MG63 (cell line): ENCODE results near the gene BZW1. TPM values are rescaled to one million over a fixed set of nuclear protein-coding genes. Genes with fewer than 3 reads are reported as not detected.

ENCODE experiments used
- DNase-seq: peaks from one replicate; pipeline ENCODE4 v3.0.0-alpha.2; 2020
- H3K27me3 ChIP-seq: fragments of 250-450 bp; sonication (Bioruptor Pico); 2 replicates; pipeline ENCODE4 v1.5.1; 2020; ENCODE audit warnings: mild to moderate bottlenecking, moderate library complexity
- H3K36me3 ChIP-seq: fragments of 250-450 bp; sonication (Bioruptor Pico); 2 replicates; pipeline ENCODE4 v1.5.1; 2020; ENCODE audit warnings: mild to moderate bottlenecking, moderate library complexity
- H3K4me3 ChIP-seq: fragments of 250-450 bp; sonication (Bioruptor Pico); 2 replicates; pipeline ENCODE4 v1.5.1; 2020; ENCODE audit warnings: mild to moderate bottlenecking, moderate library complexity
- H3K9me3 ChIP-seq: fragments of 250-450 bp; sonication (Bioruptor Pico); 2 replicates; pipeline ENCODE4 v1.5.1; 2020; ENCODE audit warnings: mild to moderate bottlenecking, moderate library complexity
- total RNA-seq: library from RNA; depleted of rRNA; stranded (reverse); fragments of >200 nt; shearing (Covaris generic); gene quantifications from 2 replicates; pipeline ENCODE4 v1.2.3, GENCODE V29; 2014; ENCODE audit warnings: low replicate concordance; rRNA removed

The BZW1 gene
- total RNA-seq, 1 experiment from 2014 or later: 464 TPM

GRCh38 chr2:200850512-200851256 is 39.0 kb downstream of the BZW1 start:
- Histone ChIP-seq H3K4me3 (no peak overlapping the region), H3K27me3 (no peaks in the 10 kb centered on the region), H3K9me3 (no peaks in the 10 kb centered on the region), H3K36me3 (peaks cover 45% of the 10 kb centered on the region)
- no peak for DNase-seq

- Histone ChIP-seq H3K4me3 (no peak overlapping the region), H3K27me3 (no peaks in the 10 kb centered on the region), H3K9me3 (no peaks in the 10 kb centered on the region), H3K36me3 (peaks cover 54% of the 10 kb centered on the region)
- DNase-seq: no peak
These were observed 39.9 kb downstream of the BZW1 start for GRCh38 chr2:200851398-200852248.

GRCh38 chr2:200852605-200853004 is 40.9 kb downstream of the BZW1 start:
- H3K27me3 ChIP-seq: no peaks in the 10 kb centered on the region
- DNase-seq: no peak
- no peak overlapping the region for H3K4me3 ChIP-seq
- peaks cover 64% of the 10 kb centered on the region for H3K36me3 ChIP-seq
- no peaks in the 10 kb centered on the region for H3K9me3 ChIP-seq

GRCh38 chr2:200856806-200857205 is 45.1 kb downstream of the BZW1 start:
- Histone ChIP-seq H3K4me3 (no peak overlapping the region), H3K36me3 (peaks cover 97% of the 10 kb centered on the region), H3K27me3 (no peaks in the 10 kb centered on the region), H3K9me3 (no peaks in the 10 kb centered on the region)
- DNase-seq: no peak

GRCh38 chr2:200860092-200860795 is 48.5 kb downstream of the BZW1 start:
- DNase-seq: no peak
- Histone ChIP-seq H3K4me3 (no peak overlapping the region; the same call in 1 of the 2 replicates), H3K9me3 (no peaks in the 10 kb centered on the region), H3K27me3 (no peaks in the 10 kb centered on the region), H3K36me3 (peaks cover 85% of the 10 kb centered on the region)

GRCh38 chr2:200861617-200862155 is 50.0 kb downstream of the BZW1 start:
- Histone ChIP-seq H3K9me3 (no peaks in the 10 kb centered on the region), H3K36me3 (peaks cover 71% of the 10 kb centered on the region), H3K4me3 (peak overlapping the region; percentile 100), H3K27me3 (no peaks in the 10 kb centered on the region)
- DNase-seq: no peak

GRCh38 chr2:200862532-200863000 is 50.9 kb downstream of the BZW1 start:
- peak; percentile 40 for DNase-seq
- H3K27me3 ChIP-seq: no peaks in the 10 kb centered on the region
- peak overlapping the region; percentile 100 for H3K4me3 ChIP-seq
- no peaks in the 10 kb centered on the region for H3K9me3 ChIP-seq
- H3K36me3 ChIP-seq: peaks cover 62% of the 10 kb centered on the region

GRCh38 chr2:200863782-200864175 is 52.1 kb downstream of the BZW1 start:
- Histone ChIP-seq H3K36me3 (peaks cover 50% of the 10 kb centered on the region), H3K9me3 (no peaks in the 10 kb centered on the region), H3K27me3 (no peaks in the 10 kb centered on the region), H3K4me3 (peak overlapping the region; percentile 100)
- DNase-seq: no peak

GRCh38 chr2:200864176-200865034 is 52.7 kb downstream of the BZW1 start, which contains the start of gene CLK1:
TSS of gene CLK1 (minus strand) at chr2:200864658. CDS start at chr2:200861862, 2,796 bp downstream.
- peaks cover 44% of the 10 kb centered on the region for H3K36me3 ChIP-seq
- H3K9me3 ChIP-seq: no peaks in the 10 kb centered on the region
- H3K4me3 ChIP-seq: peak within 1 kb of the TSS; percentile 100
- peak; percentile 96 for DNase-seq
- no peaks in the 10 kb centered on the region for H3K27me3 ChIP-seq

GRCh38 chr2:200869014-200869413 is 57.3 kb downstream of the BZW1 start:
- Histone ChIP-seq H3K36me3 (peaks cover 14% of the 10 kb centered on the region), H3K27me3 (no peaks in the 10 kb centered on the region), H3K4me3 (no peak overlapping the region), H3K9me3 (no peaks in the 10 kb centered on the region)
- no peak for DNase-seq

- no peak for DNase-seq
- peaks cover 11% of the 10 kb centered on the region for H3K36me3 ChIP-seq
- H3K4me3 ChIP-seq: no peak overlapping the region
- H3K27me3 ChIP-seq: no peaks in the 10 kb centered on the region
- H3K9me3 ChIP-seq: no peaks in the 10 kb centered on the region
These were observed 59.4 kb downstream of the BZW1 start for GRCh38 chr2:200871151-200871550.

- Histone ChIP-seq H3K4me3 (no peak overlapping the region), H3K9me3 (no peaks in the 10 kb centered on the region), H3K27me3 (no peaks in the 10 kb centered on the region), H3K36me3 (peaks cover 11% of the 10 kb centered on the region)
- no peak for DNase-seq
These were observed 61.9 kb downstream of the BZW1 start for GRCh38 chr2:200873560-200873959.

Other genes starting within 250 kb of the BZW1 start
- 19.1 and 20.6 TPM in 2 replicates for gene AOX1, start 225.9 kb upstream of the BZW1 start, total RNA-seq
- 22.9 and 42.9 TPM in 2 replicates for gene CLK1, start 52.7 kb downstream of the BZW1 start, total RNA-seq
- 56.5 and 155 TPM in 2 replicates for gene PPIL3, start 77.2 kb downstream of the BZW1 start, total RNA-seq
- gene NIF3L1, start 77.5 kb downstream of the BZW1 start, total RNA-seq: 47.7 and 50.0 TPM in 2 replicates
- gene ORC2, start 151.8 kb downstream of the BZW1 start, total RNA-seq: 15.6 and 29.0 TPM in 2 replicates